ENCODE measurements around the gene CHD9.
"Not testable (repeated sequence)": the region's sequence is repeated elsewhere in the genome, so short reads cannot be mapped to it uniquely, and the experiment has no call there.

DNA sequence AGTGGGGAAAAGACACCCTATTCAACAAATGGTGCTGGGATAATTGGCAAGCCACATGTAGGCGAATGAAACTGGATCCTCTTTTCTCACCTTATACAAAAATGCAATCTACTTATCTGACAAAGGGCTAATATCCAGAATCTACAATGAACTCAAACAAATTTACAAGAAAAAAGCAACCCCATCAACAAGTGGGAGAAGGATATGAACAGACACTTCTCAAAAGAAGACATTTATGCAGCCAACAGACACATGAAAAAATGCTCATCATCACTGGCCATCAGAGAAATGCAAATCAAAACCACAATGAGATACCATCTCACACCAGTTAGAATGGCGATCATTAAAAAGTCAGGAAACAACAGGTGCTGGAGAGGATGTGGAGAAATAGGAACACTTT lies 223.7 kb downstream of the CHD9 start:
- TF ChIP-seq, protein P1, sequence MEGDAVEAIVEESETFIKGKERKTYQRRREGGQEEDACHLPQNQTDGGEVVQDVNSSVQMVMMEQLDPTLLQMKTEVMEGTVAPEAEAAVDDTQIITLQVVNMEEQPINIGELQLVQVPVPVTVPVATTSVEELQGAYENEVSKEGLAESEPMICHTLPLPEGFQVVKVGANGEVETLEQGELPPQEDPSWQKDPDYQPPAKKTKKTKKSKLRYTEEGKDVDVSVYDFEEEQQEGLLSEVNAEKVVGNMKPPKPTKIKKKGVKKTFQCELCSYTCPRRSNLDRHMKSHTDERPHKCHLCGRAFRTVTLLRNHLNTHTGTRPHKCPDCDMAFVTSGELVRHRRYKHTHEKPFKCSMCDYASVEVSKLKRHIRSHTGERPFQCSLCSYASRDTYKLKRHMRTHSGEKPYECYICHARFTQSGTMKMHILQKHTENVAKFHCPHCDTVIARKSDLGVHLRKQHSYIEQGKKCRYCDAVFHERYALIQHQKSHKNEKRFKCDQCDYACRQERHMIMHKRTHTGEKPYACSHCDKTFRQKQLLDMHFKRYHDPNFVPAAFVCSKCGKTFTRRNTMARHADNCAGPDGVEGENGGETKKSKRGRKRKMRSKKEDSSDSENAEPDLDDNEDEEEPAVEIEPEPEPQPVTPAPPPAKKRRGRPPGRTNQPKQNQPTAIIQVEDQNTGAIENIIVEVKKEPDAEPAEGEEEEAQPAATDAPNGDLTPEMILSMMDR (IDR thresholded peaks at IDR 0.05) = not testable (repeated sequence)
- TF ChIP-seq POLR2A (IDR thresholded peaks at IDR 0.05) = not testable (repeated sequence)
